ENCODE results near the gene FRAS1.

FRAS1 gene

GRCh38 chr4:78432896-78433295 is 375.8 kb downstream of the FRAS1 start:
- TF ChIP-seq SIN3A (IDR thresholded peaks at IDR 0.05; ENCODE audit: borderline replicate concordance, insufficient read depth, low read length), result no peak
- TF ChIP-seq TAF1 (IDR thresholded peaks at IDR 0.05; ENCODE audit: borderline replicate concordance, insufficient read depth, low read length), result no peak
- no peak for TF ChIP-seq POLR2AphosphoS5 (IDR thresholded peaks at IDR 0.05; ENCODE audit: low read depth, low read length)
- TF ChIP-seq FOXP2 (optimal IDR thresholded peaks at IDR 0.05; ENCODE audit: borderline replicate concordance, extremely low read depth, extremely low read length, insufficient read depth), result no peak
- no peak for TF ChIP-seq REST (IDR thresholded peaks at IDR 0.05; ENCODE audit: insufficient read depth in 1 of 2, low read depth in 2 of 2, low read length in 2 of 2)

GRCh38 chr4:78437608-78438088 is 380.5 kb downstream of the FRAS1 start:
- TF ChIP-seq POLR2AphosphoS5 (IDR thresholded peaks at IDR 0.05; ENCODE audit: low read depth, low read length) (no peak), REST (IDR thresholded peaks at IDR 0.05; ENCODE audit: insufficient read depth in 1 of 2, low read depth in 2 of 2, low read length in 2 of 2) (no peak), TAF1 (IDR thresholded peaks at IDR 0.05; ENCODE audit: borderline replicate concordance, insufficient read depth, low read length) (no peak), FOXP2 (optimal IDR thresholded peaks at IDR 0.05; ENCODE audit: borderline replicate concordance, extremely low read depth, extremely low read length, insufficient read depth) (no peak), SIN3A (IDR thresholded peaks at IDR 0.05; ENCODE audit: borderline replicate concordance, insufficient read depth, low read length) (no peak)

- TF ChIP-seq POLR2AphosphoS5 (IDR thresholded peaks at IDR 0.05; ENCODE audit: low read depth, low read length) (no peak), REST (IDR thresholded peaks at IDR 0.05; ENCODE audit: insufficient read depth in 1 of 2, low read depth in 2 of 2, low read length in 2 of 2) (no peak), TAF1 (IDR thresholded peaks at IDR 0.05; ENCODE audit: borderline replicate concordance, insufficient read depth, low read length) (no peak), FOXP2 (optimal IDR thresholded peaks at IDR 0.05; ENCODE audit: borderline replicate concordance, extremely low read depth, extremely low read length, insufficient read depth) (no peak), SIN3A (IDR thresholded peaks at IDR 0.05; ENCODE audit: borderline replicate concordance, insufficient read depth, low read length) (no peak)
Measured at GRCh38 chr4:78439328-78439727, 382.2 kb downstream of the FRAS1 start.

GRCh38 chr4:78441756-78442155 is 384.6 kb downstream of the FRAS1 start:
- TF ChIP-seq FOXP2 (optimal IDR thresholded peaks at IDR 0.05; ENCODE audit: borderline replicate concordance, extremely low read depth, extremely low read length, insufficient read depth) (no peak), REST (IDR thresholded peaks at IDR 0.05; ENCODE audit: insufficient read depth in 1 of 2, low read depth in 2 of 2, low read length in 2 of 2) (no peak), SIN3A (IDR thresholded peaks at IDR 0.05; ENCODE audit: borderline replicate concordance, insufficient read depth, low read length) (no peak), TAF1 (IDR thresholded peaks at IDR 0.05; ENCODE audit: borderline replicate concordance, insufficient read depth, low read length) (no peak), POLR2AphosphoS5 (IDR thresholded peaks at IDR 0.05; ENCODE audit: low read depth, low read length) (no peak)

- TF ChIP-seq SIN3A (IDR thresholded peaks at IDR 0.05; ENCODE audit: borderline replicate concordance, insufficient read depth, low read length) (no peak), FOXP2 (optimal IDR thresholded peaks at IDR 0.05; ENCODE audit: borderline replicate concordance, extremely low read depth, extremely low read length, insufficient read depth) (no peak)
Measured at GRCh38 chr4:78446619-78447018, 389.5 kb downstream of the FRAS1 start.

All from PFSK-1 (cell line).